HG03060 (cell line): ENCODE measurements around the gene SLC35B4.

Experiments
- ATAC-seq: cut with Tn5 transposase; IDR thresholded peaks from one replicate; pipeline ENCODE4 v1.9.1; 2021; ENCODE audit warnings: low read depth, moderate number of reproducible peaks; ENCODE audit not compliant: unreplicated experiment

Gene SLC35B4

GRCh38 chr7:134332892-134333291, 16.2 kb upstream of the SLC35B4 start:
- no peak for ATAC-seq

GRCh38 chr7:134331393-134331792, 14.7 kb upstream of the SLC35B4 start:
- ATAC-seq = no peak

GRCh38 chr7:134330974-134331373, 14.2 kb upstream of the SLC35B4 start:
- ATAC-seq = no peak

GRCh38 chr7:134329614-134330346, 13.1 kb upstream of the SLC35B4 start:
- no peak for ATAC-seq

- no peak for ATAC-seq
Observed at GRCh38 chr7:134328900-134329299, 12.2 kb upstream of the SLC35B4 start.

GRCh38 chr7:134327896-134328295, 11.2 kb upstream of the SLC35B4 start:
- no peak for ATAC-seq

- no peak for ATAC-seq
Observed at GRCh38 chr7:134324107-134324506, 7.4 kb upstream of the SLC35B4 start.

GRCh38 chr7:134320201-134320600, 3.5 kb upstream of the SLC35B4 start:
- no peak for ATAC-seq

- ATAC-seq = no peak
Observed at GRCh38 chr7:134318443-134318842, 1.7 kb upstream of the SLC35B4 start.

GRCh38 chr7:134317434-134317833, 704 bp upstream of the SLC35B4 start:
- no peak for ATAC-seq

- no peak for ATAC-seq
Observed at GRCh38 chr7:134315679-134316538, 821 bp downstream of the SLC35B4 start.

- ATAC-seq = no peak
Observed at GRCh38 chr7:134313543-134313942, 3.2 kb downstream of the SLC35B4 start.

GRCh38 chr7:134312717-134313116, 4.0 kb downstream of the SLC35B4 start:
- ATAC-seq = no peak

GRCh38 chr7:134311807-134312206, 4.9 kb downstream of the SLC35B4 start:
- no peak for ATAC-seq

- no peak for ATAC-seq
Observed at GRCh38 chr7:134308548-134308947, 8.2 kb downstream of the SLC35B4 start.

GRCh38 chr7:134307320-134307719, 9.4 kb downstream of the SLC35B4 start:
- no peak for ATAC-seq

GRCh38 chr7:134302120-134302519, 14.6 kb downstream of the SLC35B4 start:
- ATAC-seq = no peak

- no peak for ATAC-seq
Observed at GRCh38 chr7:134301592-134301991, 15.1 kb downstream of the SLC35B4 start.

GRCh38 chr7:134300988-134301387, 15.7 kb downstream of the SLC35B4 start:
- no peak for ATAC-seq

GRCh38 chr7:134298902-134299683, 17.6 kb downstream of the SLC35B4 start:
- no peak for ATAC-seq

- no peak for ATAC-seq
Observed at GRCh38 chr7:134297489-134297888, 19.2 kb downstream of the SLC35B4 start.
